ENCODE data around the gene ERGIC2.

The ERGIC2 gene

DNA sequence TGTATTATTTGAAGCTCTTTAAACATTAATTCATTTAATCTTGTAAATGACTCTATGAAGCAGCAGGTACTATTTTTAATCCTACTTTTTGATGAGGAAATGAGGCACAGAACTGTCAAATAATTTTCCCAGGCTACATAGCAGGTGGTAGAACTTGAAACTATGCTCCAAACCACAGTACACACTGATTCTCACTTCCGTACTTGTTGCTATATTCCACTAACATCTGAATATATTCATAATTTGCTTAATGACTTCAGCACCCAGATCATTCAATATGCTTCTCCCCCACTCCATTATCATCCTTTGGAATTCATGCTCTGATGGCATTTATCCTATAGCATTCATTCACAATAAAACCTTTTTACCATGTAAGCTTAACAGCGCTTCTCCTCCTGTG lies 4.9 kb downstream of the ERGIC2 start:
- Histone ChIP-seq H3K27ac (ENCODE audit: low read length) (no peak overlapping the region), H3K36me3 (ENCODE audit: control insufficient read depth, insufficient read depth, low read length) (no peaks in the 10 kb centered on the region), H3K4me1 (ENCODE audit: control insufficient read depth, insufficient read depth, low read length) (no peaks in the 10 kb centered on the region), H3K27me3 (ENCODE audit: control insufficient read depth, insufficient read depth, low read length) (no peaks in the 10 kb centered on the region), H3K4me3 (ENCODE audit: low read length) (no peak overlapping the region), H3K9me3 (ENCODE audit: control insufficient read depth, insufficient read depth, low read length) (no peaks in the 10 kb centered on the region)
- DNase-seq (ENCODE audit: low read depth, low spot score), result no peak
- WGBS (ENCODE audit: insufficient coverage, insufficient read length), result no CpG with 5 or more reads among the region's 2 CpGs

DNA sequence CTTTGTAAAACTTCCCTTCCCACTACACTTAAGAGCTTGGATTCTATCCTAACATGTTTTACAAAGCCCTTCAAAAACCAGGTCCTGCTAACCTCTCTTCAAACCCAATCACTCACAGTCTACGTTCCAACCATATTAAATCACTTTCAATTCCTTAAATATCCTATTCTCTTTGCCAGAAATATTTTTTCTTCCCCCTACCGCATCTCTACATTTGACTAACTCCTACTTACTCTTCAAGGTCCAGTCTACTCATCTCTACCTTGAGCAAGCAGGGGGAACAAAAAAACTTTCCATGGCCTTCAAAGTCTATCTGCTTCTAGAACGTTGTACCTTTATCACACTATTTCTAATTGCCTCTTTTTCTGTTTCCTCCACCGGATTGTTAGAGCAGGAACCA lies 6.1 kb downstream of the ERGIC2 start:
- H3K36me3 ChIP-seq (ENCODE audit: control insufficient read depth, insufficient read depth, low read length), result no peaks in the 10 kb centered on the region
- no peak for DNase-seq (ENCODE audit: low read depth, low spot score)
- H3K4me3 ChIP-seq (ENCODE audit: low read length), result no peak overlapping the region
- H3K9me3 ChIP-seq (ENCODE audit: control insufficient read depth, insufficient read depth, low read length), result no peaks in the 10 kb centered on the region
- no peak overlapping the region for H3K27ac ChIP-seq (ENCODE audit: low read length)
- H3K4me1 ChIP-seq (ENCODE audit: control insufficient read depth, insufficient read depth, low read length), result no peaks in the 10 kb centered on the region
- H3K27me3 ChIP-seq (ENCODE audit: control insufficient read depth, insufficient read depth, low read length), result no peaks in the 10 kb centered on the region
- WGBS (ENCODE audit: insufficient coverage, insufficient read length), result 100% methylated on average over 2 of the region's 4 CpGs

DNA sequence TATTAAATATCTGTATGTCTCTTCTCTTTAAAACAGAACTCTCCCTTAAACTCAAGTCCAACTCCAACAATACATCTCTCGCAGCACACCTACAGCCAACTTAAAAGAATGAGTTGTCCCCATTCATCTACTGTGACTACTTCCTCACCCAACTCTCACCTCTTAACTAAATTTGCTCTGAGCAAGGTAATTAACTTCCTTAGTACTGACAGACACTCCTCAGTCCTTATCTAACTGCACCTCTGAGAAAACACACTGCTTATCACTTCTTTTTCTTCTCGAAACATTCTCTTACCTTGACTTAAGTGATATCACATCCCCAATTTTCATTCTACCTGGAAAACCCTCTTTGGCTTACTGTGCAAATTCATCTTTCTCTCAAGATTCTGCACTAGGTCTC lies 7.0 kb downstream of the ERGIC2 start:
- whole genome bisulfite sequencing (ENCODE audit: insufficient coverage, insufficient read length), result 100% methylated on average over 1 of the region's 2 CpGs
- H3K36me3 ChIP-seq (ENCODE audit: control insufficient read depth, insufficient read depth, low read length), result no peaks in the 10 kb centered on the region
- no peak for DNase-seq (ENCODE audit: low read depth, low spot score)
- H3K27ac ChIP-seq (ENCODE audit: low read length), result no peak overlapping the region
- no peaks in the 10 kb centered on the region for H3K4me1 ChIP-seq (ENCODE audit: control insufficient read depth, insufficient read depth, low read length)
- no peaks in the 10 kb centered on the region for H3K27me3 ChIP-seq (ENCODE audit: control insufficient read depth, insufficient read depth, low read length)
- H3K4me3 ChIP-seq (ENCODE audit: low read length), result no peak overlapping the region
- H3K9me3 ChIP-seq (ENCODE audit: control insufficient read depth, insufficient read depth, low read length), result no peaks in the 10 kb centered on the region

DNA sequence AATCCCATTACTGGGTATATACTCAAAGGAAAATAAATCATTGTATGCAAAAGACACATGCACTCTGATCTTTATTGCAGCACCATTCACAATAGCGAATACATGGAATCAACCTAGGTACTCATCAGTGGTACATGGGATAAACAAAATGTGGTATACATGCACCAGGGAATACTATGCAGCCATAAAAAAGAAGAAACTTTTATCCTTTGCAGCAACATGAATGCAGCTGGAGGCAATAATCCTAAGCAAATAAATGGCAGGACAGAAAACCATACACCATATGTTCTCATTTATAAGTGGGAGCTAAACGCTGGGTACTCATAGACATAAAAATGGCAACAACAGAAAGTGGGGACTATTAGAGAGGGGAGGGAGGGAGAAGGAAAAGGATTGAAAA lies 15.9 kb downstream of the ERGIC2 start:
- Histone ChIP-seq H3K4me3 (ENCODE audit: low read length) (no peak overlapping the region), H3K27ac (ENCODE audit: low read length) (no peak overlapping the region), H3K27me3 (ENCODE audit: control insufficient read depth, insufficient read depth, low read length) (no peaks in the 10 kb centered on the region), H3K9me3 (ENCODE audit: control insufficient read depth, insufficient read depth, low read length) (no peaks in the 10 kb centered on the region), H3K36me3 (ENCODE audit: control insufficient read depth, insufficient read depth, low read length) (peaks cover 4% of the 10 kb centered on the region; the same call in 1 of the 2 replicates), H3K4me1 (ENCODE audit: control insufficient read depth, insufficient read depth, low read length) (no peaks in the 10 kb centered on the region)
- no peak for DNase-seq (ENCODE audit: low read depth, low spot score)
- WGBS (ENCODE audit: insufficient coverage, insufficient read length), result no CpG with 5 or more reads among the region's 2 CpGs

DNA sequence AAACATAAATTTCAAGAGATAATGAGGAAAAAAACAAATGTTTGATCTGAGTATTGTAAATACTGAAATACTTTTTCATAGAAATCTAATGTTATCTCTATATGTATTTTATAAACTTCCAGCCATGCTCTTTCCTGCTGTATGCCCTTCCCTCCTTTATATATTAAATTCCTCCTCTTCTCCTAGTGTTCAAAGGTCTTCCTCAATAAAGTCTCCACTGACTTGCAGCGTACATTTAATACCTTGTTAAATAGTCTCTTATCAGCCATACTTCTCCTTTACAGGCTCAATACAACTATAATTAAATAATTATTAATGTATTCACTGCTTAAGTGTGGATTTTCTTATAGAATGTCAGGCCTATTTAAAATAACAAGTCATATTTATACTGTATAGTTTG lies 26.0 kb downstream of the ERGIC2 start:
- DNase-seq (ENCODE audit: low read depth, low spot score), result no peak
- Histone ChIP-seq H3K4me3 (ENCODE audit: low read length) (no peak overlapping the region), H3K4me1 (ENCODE audit: control insufficient read depth, insufficient read depth, low read length) (no peaks in the 10 kb centered on the region), H3K36me3 (ENCODE audit: control insufficient read depth, insufficient read depth, low read length) (no peaks in the 10 kb centered on the region), H3K27me3 (ENCODE audit: control insufficient read depth, insufficient read depth, low read length) (no peaks in the 10 kb centered on the region), H3K27ac (ENCODE audit: low read length) (no peak overlapping the region), H3K9me3 (ENCODE audit: control insufficient read depth, insufficient read depth, low read length) (no peaks in the 10 kb centered on the region)
- no CpG with 5 or more reads among the region's 1 CpG for WGBS (ENCODE audit: insufficient coverage, insufficient read length)

DNA sequence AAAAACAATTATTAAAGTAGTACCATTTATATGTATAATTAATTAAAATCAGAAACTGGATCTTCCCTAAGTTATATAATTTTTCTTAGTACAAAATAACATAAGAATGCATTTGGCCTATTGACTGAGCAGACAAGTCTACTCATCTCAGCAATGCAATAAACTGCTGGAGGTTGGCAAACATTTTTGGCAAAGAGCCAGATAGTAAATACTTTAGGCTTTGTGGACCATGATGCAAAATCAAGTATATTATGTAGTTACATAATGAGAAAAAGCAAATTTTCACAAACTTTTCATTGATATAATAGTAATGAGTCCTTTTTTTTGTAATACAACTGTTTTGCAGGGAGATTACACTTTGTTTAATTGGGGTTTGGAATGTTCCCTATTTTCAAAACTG lies 30.9 kb downstream of the ERGIC2 start:
- no peak overlapping the region for H3K4me3 ChIP-seq (ENCODE audit: low read length)
- H3K27me3 ChIP-seq (ENCODE audit: control insufficient read depth, insufficient read depth, low read length), result no peaks in the 10 kb centered on the region
- no peaks in the 10 kb centered on the region for H3K36me3 ChIP-seq (ENCODE audit: control insufficient read depth, insufficient read depth, low read length)
- no peaks in the 10 kb centered on the region for H3K9me3 ChIP-seq (ENCODE audit: control insufficient read depth, insufficient read depth, low read length)
- no peak overlapping the region for H3K27ac ChIP-seq (ENCODE audit: low read length)
- no peak for DNase-seq (ENCODE audit: low read depth, low spot score)
- H3K4me1 ChIP-seq (ENCODE audit: control insufficient read depth, insufficient read depth, low read length), result no peaks in the 10 kb centered on the region

DNA sequence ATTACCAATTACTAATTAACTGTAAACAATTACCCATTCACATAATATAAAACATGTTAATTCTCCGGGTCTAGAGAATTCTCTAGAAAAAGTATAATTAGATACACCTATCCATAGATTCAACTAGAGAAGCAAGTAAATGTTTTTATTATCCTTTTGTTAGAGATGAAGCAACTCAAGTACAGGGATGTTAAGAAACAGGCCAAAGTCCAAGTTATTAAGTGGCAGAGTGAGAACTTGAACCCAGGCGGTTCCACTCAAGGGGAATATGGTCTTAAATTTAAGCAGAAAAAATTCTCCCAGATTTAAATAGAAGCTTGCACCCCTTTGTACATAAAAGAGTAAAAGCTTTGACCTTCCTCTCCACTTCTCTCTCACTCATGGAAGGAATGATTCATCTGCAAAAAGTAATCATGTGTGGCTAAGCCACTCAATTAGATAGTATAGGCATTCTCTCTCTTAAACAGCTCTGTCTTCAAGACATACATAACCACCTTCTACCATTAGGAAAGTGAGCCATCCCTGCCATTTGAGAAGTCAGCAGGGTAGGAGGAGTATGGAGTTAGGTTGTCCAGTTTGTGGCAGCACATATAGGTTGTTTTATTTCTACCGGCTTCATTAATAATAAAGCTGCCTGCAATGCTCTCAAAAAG lies 34.1 kb downstream of the ERGIC2 start:
- Histone ChIP-seq H3K9me3 (ENCODE audit: control insufficient read depth, insufficient read depth, low read length) (no peaks in the 10 kb centered on the region), H3K27me3 (ENCODE audit: control insufficient read depth, insufficient read depth, low read length) (no peaks in the 10 kb centered on the region), H3K36me3 (ENCODE audit: control insufficient read depth, insufficient read depth, low read length) (no peaks in the 10 kb centered on the region; the same call in 1 of the 2 replicates), H3K4me1 (ENCODE audit: control insufficient read depth, insufficient read depth, low read length) (no peaks in the 10 kb centered on the region), H3K4me3 (ENCODE audit: low read length) (no peak overlapping the region), H3K27ac (ENCODE audit: low read length) (no peak overlapping the region)
- DNase-seq (ENCODE audit: low read depth, low spot score), result no peak
- 100% methylated on average over 1 of the region's 3 CpGs for WGBS (ENCODE audit: insufficient coverage, insufficient read length)

DNA sequence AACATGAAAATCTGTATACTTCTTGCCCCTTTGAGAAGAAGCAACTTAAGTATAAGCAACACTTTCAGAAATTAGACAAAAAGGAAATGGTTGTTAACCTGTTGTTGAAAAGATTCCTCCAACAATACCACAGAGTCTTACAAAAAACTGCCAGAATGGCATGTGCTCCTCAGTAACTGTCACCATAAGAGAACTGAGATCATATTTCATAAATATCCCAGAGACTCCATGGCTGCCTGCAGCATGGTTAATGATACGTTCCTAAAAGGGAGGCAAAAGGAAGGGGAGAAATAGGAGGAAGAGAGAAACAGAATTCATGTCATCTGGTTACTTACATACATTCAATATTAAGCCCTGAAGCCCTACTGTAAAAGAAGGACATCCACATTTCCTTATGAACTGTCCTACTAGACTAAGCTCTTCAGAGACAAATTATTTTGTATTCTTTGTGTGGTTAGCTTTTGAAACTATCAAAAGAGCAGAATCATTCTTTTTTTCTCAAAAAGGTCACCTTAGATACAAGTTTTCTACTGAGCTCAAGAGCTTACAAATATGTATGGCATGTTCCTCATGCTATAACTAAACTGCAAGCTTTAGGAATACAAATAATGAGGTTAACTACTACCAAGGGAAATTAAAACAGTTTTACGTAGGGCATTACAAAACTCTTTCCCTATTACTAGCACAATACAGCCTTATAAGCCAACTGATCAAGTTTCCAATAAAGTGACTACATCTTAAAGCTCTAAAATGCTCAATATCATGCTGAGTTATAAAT lies 37.8 kb downstream of the ERGIC2 start:
- no peak overlapping the region for H3K27ac ChIP-seq (ENCODE audit: low read length)
- H3K27me3 ChIP-seq (ENCODE audit: control insufficient read depth, insufficient read depth, low read length), result no peaks in the 10 kb centered on the region
- H3K4me3 ChIP-seq (ENCODE audit: low read length), result no peak overlapping the region
- no peak for DNase-seq (ENCODE audit: low read depth, low spot score)
- H3K36me3 ChIP-seq (ENCODE audit: control insufficient read depth, insufficient read depth, low read length), result no peaks in the 10 kb centered on the region; the same call in 1 of the 2 replicates
- H3K4me1 ChIP-seq (ENCODE audit: control insufficient read depth, insufficient read depth, low read length), result no peaks in the 10 kb centered on the region
- H3K9me3 ChIP-seq (ENCODE audit: control insufficient read depth, insufficient read depth, low read length), result no peaks in the 10 kb centered on the region
- no CpG with 5 or more reads among the region's 2 CpGs for WGBS (ENCODE audit: insufficient coverage, insufficient read length)

DNA sequence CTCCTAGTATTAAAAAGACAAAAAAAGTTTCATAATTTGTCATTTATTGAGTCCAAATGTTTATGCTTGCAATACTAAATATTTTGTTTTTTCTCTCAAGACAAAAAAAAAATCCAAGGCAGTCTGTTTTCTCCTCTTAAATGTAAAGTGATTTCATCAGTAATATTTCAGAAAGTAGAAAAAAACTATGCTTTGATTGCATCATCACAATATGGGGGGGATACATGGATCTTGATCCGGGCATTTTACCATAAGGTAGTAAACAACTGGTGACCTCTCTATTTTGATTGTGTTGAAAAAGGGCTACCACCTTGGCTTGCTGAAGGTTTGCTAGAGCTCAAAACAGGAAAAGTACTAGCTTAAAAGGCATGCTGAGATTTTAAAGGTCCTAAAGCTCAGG lies 43.6 kb downstream of the ERGIC2 start:
- WGBS (ENCODE audit: insufficient coverage, insufficient read length), result no CpG with 5 or more reads among the region's 1 CpG
- Histone ChIP-seq H3K27ac (ENCODE audit: low read length) (no peak overlapping the region), H3K4me3 (ENCODE audit: low read length) (no peak overlapping the region), H3K27me3 (ENCODE audit: control insufficient read depth, insufficient read depth, low read length) (no peaks in the 10 kb centered on the region), H3K36me3 (ENCODE audit: control insufficient read depth, insufficient read depth, low read length) (no peaks in the 10 kb centered on the region), H3K9me3 (ENCODE audit: control insufficient read depth, insufficient read depth, low read length) (no peaks in the 10 kb centered on the region), H3K4me1 (ENCODE audit: control insufficient read depth, insufficient read depth, low read length) (no peaks in the 10 kb centered on the region)
- no peak for DNase-seq (ENCODE audit: low read depth, low spot score)

DNA sequence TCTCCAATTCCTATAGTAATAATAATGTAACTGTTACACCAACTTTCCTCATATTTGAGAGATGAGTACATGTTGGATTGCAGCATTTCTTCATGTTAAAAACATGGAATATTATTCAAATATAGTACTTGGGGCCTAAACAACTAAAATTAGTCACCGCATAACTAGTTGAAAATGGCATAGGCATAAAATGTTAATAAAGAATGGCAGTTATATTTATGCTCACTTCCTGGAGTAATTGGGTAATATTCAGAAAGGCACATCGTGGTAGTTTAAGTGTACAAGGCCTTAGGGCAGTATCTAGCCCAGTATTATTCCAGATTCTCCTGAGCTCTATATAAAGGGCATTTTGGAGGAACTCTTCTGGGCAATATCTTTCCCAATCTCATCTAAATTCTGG lies 46.0 kb downstream of the ERGIC2 start:
- Histone ChIP-seq H3K36me3 (ENCODE audit: control insufficient read depth, insufficient read depth, low read length) (no peaks in the 10 kb centered on the region), H3K4me3 (ENCODE audit: low read length) (no peak overlapping the region), H3K27me3 (ENCODE audit: control insufficient read depth, insufficient read depth, low read length) (no peaks in the 10 kb centered on the region), H3K27ac (ENCODE audit: low read length) (no peak overlapping the region), H3K9me3 (ENCODE audit: control insufficient read depth, insufficient read depth, low read length) (no peaks in the 10 kb centered on the region), H3K4me1 (ENCODE audit: control insufficient read depth, insufficient read depth, low read length) (no peaks in the 10 kb centered on the region)
- DNase-seq (ENCODE audit: low read depth, low spot score), result no peak
- no CpG with 5 or more reads among the region's 2 CpGs for WGBS (ENCODE audit: insufficient coverage, insufficient read length)

DNA sequence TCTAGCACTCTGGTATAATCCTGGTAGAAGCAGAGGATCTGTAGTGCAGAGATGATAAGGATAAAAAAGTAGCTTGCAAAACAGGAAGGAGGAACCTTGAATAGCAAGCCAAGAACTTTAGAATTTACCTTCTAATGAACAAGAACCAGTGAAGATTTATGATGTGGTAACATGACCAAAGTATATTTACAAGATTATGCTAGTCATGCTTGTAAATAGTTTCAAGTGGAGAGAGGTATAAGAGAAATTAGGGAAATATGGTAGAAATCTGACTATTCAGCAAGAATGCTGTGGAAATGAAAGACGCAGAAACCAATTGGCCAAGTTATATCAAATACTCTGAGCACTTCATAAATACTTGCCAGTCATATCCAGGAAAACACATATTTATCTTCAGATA lies 47.8 kb downstream of the ERGIC2 start:
- Histone ChIP-seq H3K4me1 (ENCODE audit: control insufficient read depth, insufficient read depth, low read length) (no peaks in the 10 kb centered on the region), H3K36me3 (ENCODE audit: control insufficient read depth, insufficient read depth, low read length) (no peaks in the 10 kb centered on the region), H3K27me3 (ENCODE audit: control insufficient read depth, insufficient read depth, low read length) (no peaks in the 10 kb centered on the region), H3K9me3 (ENCODE audit: control insufficient read depth, insufficient read depth, low read length) (no peaks in the 10 kb centered on the region), H3K4me3 (ENCODE audit: low read length) (no peak overlapping the region), H3K27ac (ENCODE audit: low read length) (no peak overlapping the region)
- WGBS (ENCODE audit: insufficient coverage, insufficient read length), result no CpG with 5 or more reads among the region's 1 CpG
- no peak for DNase-seq (ENCODE audit: low read depth, low spot score)

Data from iPS DF 6.9 (cell line).